ENCODE results near the gene RGS6. TPM values are rescaled to one million over a fixed set of nuclear protein-coding genes. Genes with fewer than 3 reads are reported as not detected.

RGS6 gene
- total and polyA plus RNA-seq, 2 of the 4 experiments (the other 2 are of a cell fraction): not detected

- Histone ChIP-seq H4K5ac (ENCODE audit: low read depth, low read length) (no peak overlapping the region), H2BK5ac (ENCODE audit: low read depth, low read length, poor library complexity, severe bottlenecking) (no peak overlapping the region), H4K8ac (ENCODE audit: low read depth in 2 of 2, low read length in 2 of 2) (no peak overlapping the region), H3K9ac (ENCODE audit: low read depth, low read length) (no peak overlapping the region), H2BK20ac (ENCODE audit: low read depth, low read length) (no peak overlapping the region), H3K23ac (ENCODE audit: low read depth, low read length) (no peak overlapping the region), H3K4me1 (ENCODE audit: control insufficient read depth, insufficient read depth, low read length) (no peaks in the 10 kb centered on the region), H3K56ac (ENCODE audit: extremely low read depth, insufficient read depth, low read length) (no peak overlapping the region), H2BK120ac (ENCODE audit: low read depth, low read length) (no peak overlapping the region), H3K18ac (ENCODE audit: low read depth, low read length) (no peak overlapping the region), H2BK15ac (ENCODE audit: low read depth, low read length) (no peak overlapping the region), H4K20me1 (ENCODE audit: insufficient read depth, low read length) (no peaks in the 10 kb centered on the region), H3K27ac (ENCODE audit: insufficient read depth, low read length) (no peak overlapping the region), H3K79me1 (ENCODE audit: low read depth in 1 of 2, low read length in 2 of 2) (no peaks in the 10 kb centered on the region), H3K4ac (ENCODE audit: low read depth, low read length) (no peak overlapping the region), H3K4me2 (ENCODE audit: low read depth, low read length) (no peak overlapping the region; the same call in 1 of the 2 replicates), H3K14ac (replicated peaks; ENCODE audit: low read depth, low read length) (no peak overlapping the region), H3K27me3 (ENCODE audit: control insufficient read depth, insufficient read depth, low read length) (peaks cover 30% of the 10 kb centered on the region), H3K9me1 (ENCODE audit: insufficient read depth, low read length) (no peaks in the 10 kb centered on the region), H3K4me3 (ENCODE audit: insufficient read depth, low read depth, low read length) (no peak overlapping the region), H2AFZ (replicated peaks; ENCODE audit: low read length, poor library complexity) (peak overlapping the region; percentile 32), H3K36me3 (ENCODE audit: control insufficient read depth, insufficient read depth, low read length) (no peaks in the 10 kb centered on the region), H2AK5ac (ENCODE audit: low read depth, low read length) (no peak overlapping the region), H3K9me3 (ENCODE audit: control insufficient read depth, insufficient read depth, low read length) (no peaks in the 10 kb centered on the region), H2AK9ac (replicated peaks; ENCODE audit: low read depth, low read length, poor library complexity) (no peak overlapping the region), H4K91ac (ENCODE audit: insufficient read depth, low read depth, low read length) (no peak overlapping the region)
- ATAC-seq (ENCODE audit: low read depth): no peak
- in situ Hi-C loops (cut with MboI; ENCODE audit: low sequenced_read_pairs) (no loop called here), intact Hi-C loops (cut with micrococcal nuclease) (no loop called here), dilution Hi-C loops (cut with HindIII; ENCODE audit: low sequenced_read_pairs, unreplicated experiment) (no loop called here)
- POLR2A ChIA-PET (ENCODE audit: unreplicated experiment): interaction anchor here (0.6 kb wide), 1 partner anchor 41 kb away, joined by 6 read pairs; no protein-coding TSS in a partner anchor
- CTCF ChIA-PET: interaction anchor here (1.0 kb wide), 1 partner anchor 12 kb away, joined by 3 read pairs; no protein-coding TSS in a partner anchor
- no peak for TF ChIP-seq BHLHE40 (IDR thresholded peaks at IDR 0.05; ENCODE audit: low read depth, low read length)
- no peak for TF ChIP-seq CTCF (conservative IDR thresholded peaks at IDR 0.05; ENCODE audit: low read depth, low read length)
- no peak for DNase-seq
- WGBS, 2 experiments (ENCODE audit: extremely low coverage in 2 of 2, insufficient read length in 1 of 2): 13% methylated on average over 22 of the region's 36 CpGs; no CpG with 5 or more reads in 1 of the 2 experiments
- no TSS peak for BruUV-seq (replicated peaks)
These were observed 569 bp upstream of the RGS6 start for GRCh38 chr14:71931492-71932228.
